ENCODE results near the gene ZNF892. TPM values are rescaled to one million over a fixed set of nuclear protein-coding genes. Genes with fewer than 3 reads are reported as not detected.
A peak's percentile ranks its signal among the peaks of the same experiment; 100 is the strongest.
"Not testable (repeated sequence)": the region's sequence is repeated elsewhere in the genome, so short reads cannot be mapped to it uniquely, and the experiment has no call there.

ZNF892 gene
- polyA plus RNA-seq, 1 donor, result 1.6 TPM

DNA sequence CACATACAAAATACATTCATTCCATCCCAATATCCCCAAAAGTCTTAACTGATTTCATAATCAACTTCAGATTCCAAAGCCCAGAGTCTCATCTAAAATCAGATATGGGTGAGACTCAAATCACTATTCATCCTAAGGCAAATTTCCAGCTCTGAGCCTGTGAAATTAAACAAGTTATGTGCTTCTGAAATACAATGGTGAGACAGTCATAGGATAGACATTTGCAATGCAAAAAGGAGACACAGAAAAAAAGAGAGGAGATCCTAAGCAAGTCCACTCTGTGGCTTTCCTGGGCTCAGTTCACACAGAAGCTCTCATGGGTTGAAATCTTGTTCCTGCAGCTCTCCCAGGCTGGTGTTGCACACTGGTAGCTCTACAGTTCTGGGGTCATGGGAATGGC, 18.3 kb downstream of the ZNF892 start:
- Histone ChIP-seq H3K9me3 (ENCODE audit: control insufficient read depth, low read depth, low read length) (peaks cover 12% of the 10 kb centered on the region), H3K4me3 (ENCODE audit: low read length) (no peak overlapping the region), H3K27me3 (ENCODE audit: control insufficient read depth, insufficient read depth, low read length) (no peaks in the 10 kb centered on the region), H3K4me1 (ENCODE audit: control insufficient read depth, insufficient read depth, low read length) (no peaks in the 10 kb centered on the region), H3K27ac (ENCODE audit: low read length) (no peak overlapping the region), H3K36me3 (ENCODE audit: control insufficient read depth, insufficient read depth, low read length) (no peaks in the 10 kb centered on the region)
- DNase-seq, result no peak

DNA sequence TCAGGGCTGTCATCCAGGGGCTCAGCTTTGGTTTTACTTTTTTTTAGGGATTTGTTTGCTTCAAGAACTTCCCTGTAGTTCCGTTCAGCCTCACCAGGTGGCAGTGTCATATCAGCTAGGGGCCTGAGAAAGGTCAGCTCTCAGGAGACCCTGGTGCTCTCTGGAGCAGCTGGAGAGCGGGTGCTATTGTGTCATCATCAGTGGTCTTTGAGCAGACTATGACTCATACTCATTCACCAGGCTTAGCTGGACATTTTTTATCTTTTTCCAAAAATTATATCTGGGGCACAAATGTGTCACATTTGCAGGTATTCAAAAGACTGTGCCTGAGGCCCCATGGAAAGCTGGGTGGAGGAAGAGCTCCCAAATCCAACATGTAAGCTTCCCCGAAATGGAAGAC, 24.4 kb downstream of the ZNF892 start:
- Histone ChIP-seq H3K27me3 (ENCODE audit: control insufficient read depth, insufficient read depth, low read length) (no peaks in the 10 kb centered on the region), H3K36me3 (ENCODE audit: control insufficient read depth, insufficient read depth, low read length) (no peaks in the 10 kb centered on the region), H3K27ac (ENCODE audit: low read length) (no peak overlapping the region), H3K4me3 (ENCODE audit: low read length) (no peak overlapping the region), H3K4me1 (ENCODE audit: control insufficient read depth, insufficient read depth, low read length) (no peaks in the 10 kb centered on the region), H3K9me3 (ENCODE audit: control insufficient read depth, low read depth, low read length) (no peaks in the 10 kb centered on the region)
- peak; percentile 33 to 37 for DNase-seq
- WGBS (ENCODE audit: insufficient coverage, low lambda C conversion rate), result no CpG with 5 or more reads among the region's 3 CpGs

DNA sequence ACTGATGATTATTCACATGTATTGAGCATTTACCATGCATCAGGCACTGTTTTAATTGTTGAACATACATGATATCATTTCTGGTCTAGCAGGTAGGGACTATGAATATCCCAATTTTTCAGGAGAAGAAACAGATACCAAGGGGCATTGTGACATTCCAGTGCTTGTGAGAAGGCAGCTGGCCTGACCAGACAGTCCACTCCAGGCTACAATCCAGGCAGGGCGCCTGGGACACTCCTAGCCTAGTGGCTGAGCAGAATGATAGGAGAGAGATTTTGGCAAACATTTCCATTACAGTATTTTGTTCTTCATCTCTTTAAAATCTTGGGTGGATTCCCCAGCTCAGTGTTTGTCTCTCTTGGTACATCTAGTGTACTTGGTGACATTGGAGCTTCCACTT, 24.9 kb downstream of the ZNF892 start:
- Histone ChIP-seq H3K27ac (ENCODE audit: low read length) (no peak overlapping the region), H3K27me3 (ENCODE audit: control insufficient read depth, insufficient read depth, low read length) (no peaks in the 10 kb centered on the region), H3K36me3 (ENCODE audit: control insufficient read depth, insufficient read depth, low read length) (no peaks in the 10 kb centered on the region), H3K9me3 (ENCODE audit: control insufficient read depth, low read depth, low read length) (no peaks in the 10 kb centered on the region), H3K4me3 (ENCODE audit: low read length) (no peak overlapping the region), H3K4me1 (ENCODE audit: control insufficient read depth, insufficient read depth, low read length) (no peaks in the 10 kb centered on the region)
- WGBS (ENCODE audit: insufficient coverage, low lambda C conversion rate), result no CpG with 5 or more reads among the region's 1 CpG
- DNase-seq, result no peak

DNA sequence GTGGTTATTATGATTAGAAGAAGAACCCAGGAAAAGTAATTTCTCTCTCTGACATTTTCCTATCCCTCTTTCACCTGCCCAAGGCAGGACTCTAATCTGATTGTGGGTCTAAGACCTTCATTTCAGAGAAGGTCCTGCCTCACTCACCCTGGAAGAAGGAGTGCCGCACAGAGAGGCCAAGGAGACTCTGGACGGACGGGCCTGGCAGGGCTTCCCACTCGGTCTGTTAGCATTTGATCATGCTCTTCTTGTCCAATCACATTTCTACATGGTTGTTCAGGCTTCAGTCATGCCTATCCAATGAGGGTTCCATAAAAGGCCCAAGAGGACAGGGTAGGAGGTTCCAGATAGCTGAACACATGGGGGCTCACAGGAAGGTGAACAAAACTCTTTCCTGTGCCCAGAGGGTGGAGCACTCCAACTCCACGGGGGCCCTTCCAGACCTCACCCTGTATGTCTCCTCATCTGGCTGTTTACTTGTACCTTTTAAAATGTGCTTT, 27.0 kb downstream of the ZNF892 start:
- DNase-seq, result no peak
- Histone ChIP-seq H3K27me3 (ENCODE audit: control insufficient read depth, insufficient read depth, low read length) (no peaks in the 10 kb centered on the region), H3K9me3 (ENCODE audit: control insufficient read depth, low read depth, low read length) (no peaks in the 10 kb centered on the region), H3K27ac (ENCODE audit: low read length) (no peak overlapping the region), H3K36me3 (ENCODE audit: control insufficient read depth, insufficient read depth, low read length) (no peaks in the 10 kb centered on the region), H3K4me1 (ENCODE audit: control insufficient read depth, insufficient read depth, low read length) (no peaks in the 10 kb centered on the region), H3K4me3 (ENCODE audit: low read length) (no peak overlapping the region)
- WGBS (ENCODE audit: insufficient coverage, low lambda C conversion rate), result no CpG with 5 or more reads among the region's 5 CpGs

DNA sequence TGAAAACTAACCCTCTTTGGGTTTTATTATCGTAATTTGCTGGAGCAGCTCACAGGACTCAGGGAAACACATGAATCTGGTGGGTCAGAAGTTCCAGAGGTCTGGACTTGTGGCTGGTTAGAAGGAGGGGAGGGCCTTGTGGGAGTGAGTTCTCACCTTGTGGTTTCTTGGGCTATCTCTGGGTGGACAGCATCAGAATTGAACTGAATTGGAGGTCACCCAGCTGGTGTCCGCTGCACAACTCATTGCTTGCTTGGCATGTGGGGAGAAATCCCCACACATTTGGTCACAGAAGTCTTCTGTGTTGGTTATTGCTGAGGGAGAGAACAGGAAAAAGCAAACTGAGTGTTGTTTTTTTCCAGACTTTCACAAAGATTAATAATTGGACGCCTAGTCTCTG, 27.5 kb downstream of the ZNF892 start:
- H3K36me3 ChIP-seq (ENCODE audit: control insufficient read depth, insufficient read depth, low read length), result no peaks in the 10 kb centered on the region
- no peak overlapping the region for H3K27ac ChIP-seq (ENCODE audit: low read length)
- no peaks in the 10 kb centered on the region for H3K4me1 ChIP-seq (ENCODE audit: control insufficient read depth, insufficient read depth, low read length)
- no CpG with 5 or more reads among the region's 3 CpGs for WGBS (ENCODE audit: insufficient coverage, low lambda C conversion rate)
- H3K27me3 ChIP-seq (ENCODE audit: control insufficient read depth, insufficient read depth, low read length), result no peaks in the 10 kb centered on the region
- no peak for DNase-seq
- H3K4me3 ChIP-seq (ENCODE audit: low read length), result no peak overlapping the region
- no peaks in the 10 kb centered on the region for H3K9me3 ChIP-seq (ENCODE audit: control insufficient read depth, low read depth, low read length)

DNA sequence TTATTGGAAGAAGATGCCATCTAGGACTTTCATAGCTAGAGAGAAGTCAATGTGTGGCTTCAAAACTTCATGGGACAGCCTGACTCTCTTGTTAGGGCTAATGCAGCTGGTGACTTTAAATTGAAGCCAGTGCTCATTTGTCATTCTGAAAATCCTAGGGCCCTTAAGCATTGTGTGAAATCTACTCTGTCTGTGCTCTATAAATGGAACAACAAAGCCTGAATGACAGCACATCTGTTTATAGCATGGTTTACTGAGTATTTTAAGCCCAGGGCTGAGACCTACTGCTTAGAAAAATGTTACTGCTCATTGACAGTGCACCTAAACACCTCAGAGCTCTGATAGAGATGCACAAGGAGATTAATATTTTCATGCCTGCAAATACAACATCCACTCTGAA, 30.8 kb downstream of the ZNF892 start:
- H3K4me3 ChIP-seq (ENCODE audit: low read length), result no peak overlapping the region
- peaks cover 13% of the 10 kb centered on the region for H3K9me3 ChIP-seq (ENCODE audit: control insufficient read depth, low read depth, low read length)
- DNase-seq, result no peak
- no peaks in the 10 kb centered on the region for H3K36me3 ChIP-seq (ENCODE audit: control insufficient read depth, insufficient read depth, low read length)
- H3K4me1 ChIP-seq (ENCODE audit: control insufficient read depth, insufficient read depth, low read length), result no peaks in the 10 kb centered on the region
- no peak overlapping the region for H3K27ac ChIP-seq (ENCODE audit: low read length)
- no peaks in the 10 kb centered on the region for H3K27me3 ChIP-seq (ENCODE audit: control insufficient read depth, insufficient read depth, low read length)

DNA sequence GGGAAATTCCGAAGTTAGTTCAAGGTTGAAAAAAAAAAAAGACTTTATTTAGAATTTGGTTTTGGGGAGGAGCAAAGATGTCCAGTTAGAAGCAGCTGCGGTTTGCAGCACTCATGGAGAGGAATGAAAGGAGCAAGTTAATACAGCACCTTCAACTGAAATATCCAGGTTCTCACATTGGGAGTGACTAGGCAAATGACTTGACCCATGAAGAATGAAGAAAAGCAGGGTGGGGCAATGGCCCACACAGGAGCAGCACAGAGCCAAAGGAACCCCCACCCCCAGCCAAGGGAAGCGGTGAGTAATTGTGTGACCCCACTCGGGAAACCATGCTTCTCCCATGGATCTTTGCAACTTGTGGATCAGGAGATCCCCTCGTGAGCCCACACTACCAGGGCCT, 32.8 kb downstream of the ZNF892 start:
- H3K27ac ChIP-seq (ENCODE audit: low read length), result no peak overlapping the region
- H3K4me3 ChIP-seq (ENCODE audit: low read length), result no peak overlapping the region
- no peaks in the 10 kb centered on the region for H3K36me3 ChIP-seq (ENCODE audit: control insufficient read depth, insufficient read depth, low read length)
- no peak for DNase-seq
- peaks cover 13% of the 10 kb centered on the region for H3K9me3 ChIP-seq (ENCODE audit: control insufficient read depth, low read depth, low read length)
- 92% methylated on average over 2 of the region's 5 CpGs for WGBS (ENCODE audit: insufficient coverage, low lambda C conversion rate)
- H3K4me1 ChIP-seq (ENCODE audit: control insufficient read depth, insufficient read depth, low read length), result no peaks in the 10 kb centered on the region
- H3K27me3 ChIP-seq (ENCODE audit: control insufficient read depth, insufficient read depth, low read length), result no peaks in the 10 kb centered on the region

DNA sequence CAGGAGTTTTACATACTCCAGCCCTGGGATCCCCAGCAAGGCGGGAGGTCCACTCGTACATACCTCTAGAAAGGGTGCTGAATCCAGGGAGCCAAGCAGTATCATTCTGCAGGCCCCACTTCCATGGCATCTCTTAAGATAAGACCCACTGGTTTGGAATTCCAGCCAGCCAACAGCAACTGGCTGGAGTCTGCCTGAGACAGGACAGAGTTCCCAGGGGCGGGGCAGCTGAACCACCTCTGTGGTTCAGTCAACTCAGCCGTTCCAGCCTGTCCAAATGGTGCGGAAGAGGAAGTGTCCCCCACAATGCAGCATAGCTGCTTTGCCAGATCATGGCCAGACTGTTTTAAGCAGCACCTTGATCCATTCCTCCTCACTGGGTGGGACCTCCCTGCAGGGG, 33.2 kb downstream of the ZNF892 start:
- no CpG with 5 or more reads among the region's 5 CpGs for WGBS (ENCODE audit: insufficient coverage, low lambda C conversion rate)
- H3K4me1 ChIP-seq (ENCODE audit: control insufficient read depth, insufficient read depth, low read length), result no peaks in the 10 kb centered on the region
- peaks cover 13% of the 10 kb centered on the region for H3K9me3 ChIP-seq (ENCODE audit: control insufficient read depth, low read depth, low read length)
- DNase-seq, result no peak
- no peaks in the 10 kb centered on the region for H3K27me3 ChIP-seq (ENCODE audit: control insufficient read depth, insufficient read depth, low read length)
- no peak overlapping the region for H3K27ac ChIP-seq (ENCODE audit: low read length)
- H3K4me3 ChIP-seq (ENCODE audit: low read length), result no peak overlapping the region
- no peaks in the 10 kb centered on the region for H3K36me3 ChIP-seq (ENCODE audit: control insufficient read depth, insufficient read depth, low read length)

DNA sequence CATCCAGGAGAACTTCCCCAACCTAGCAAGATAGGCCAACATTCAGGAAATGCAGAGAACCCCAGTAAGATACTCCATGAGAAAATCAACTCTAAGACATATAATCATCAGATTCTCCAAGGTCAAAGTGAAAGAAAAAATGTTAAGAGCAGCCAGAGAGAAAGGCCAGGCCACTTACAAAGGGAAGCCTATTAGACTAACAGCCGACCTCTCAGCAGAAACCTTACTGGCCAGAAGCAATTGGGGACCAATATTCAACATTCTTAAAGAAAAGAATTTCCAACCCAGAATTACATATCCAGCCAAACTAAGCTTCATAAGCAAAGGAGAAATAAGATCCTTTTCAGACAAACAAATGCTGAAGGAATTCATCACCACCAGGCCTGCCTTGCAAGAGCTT, 34.8 kb downstream of the ZNF892 start:
- not testable (repeated sequence) for H3K4me1 ChIP-seq (ENCODE audit: control insufficient read depth, insufficient read depth, low read length); H3K27ac ChIP-seq (ENCODE audit: low read length); H3K27me3 ChIP-seq (ENCODE audit: control insufficient read depth, insufficient read depth, low read length); H3K36me3 ChIP-seq (ENCODE audit: control insufficient read depth, insufficient read depth, low read length); DNase-seq; H3K4me3 ChIP-seq (ENCODE audit: low read length)
- WGBS (ENCODE audit: insufficient coverage, low lambda C conversion rate), result no CpG with 5 or more reads among the region's 1 CpG
- peaks cover 13% of the 10 kb centered on the region for H3K9me3 ChIP-seq (ENCODE audit: control insufficient read depth, low read depth, low read length)

Other genes starting within 250 kb of the ZNF892 start
- gene MAL, start 181.8 kb upstream of the ZNF892 start, polyA plus RNA-seq, result 0.30 TPM
- 55.8 TPM for gene MRPS5, start 85.7 kb upstream of the ZNF892 start, polyA plus RNA-seq
- gene ZNF514, start 47.7 kb upstream of the ZNF892 start, polyA plus RNA-seq, result 21.6 TPM
- 4.4 TPM for gene ZNF2, start 41.7 kb upstream of the ZNF892 start, polyA plus RNA-seq
- gene PROM2, start 66.9 kb downstream of the ZNF892 start, polyA plus RNA-seq, result 2.0 TPM
- gene KCNIP3, start 89.8 kb downstream of the ZNF892 start, polyA plus RNA-seq, result 2.1 TPM
- 43.0 TPM for gene FAHD2A, start 195.2 kb downstream of the ZNF892 start, polyA plus RNA-seq